ENCODE data around the gene CERT1. TPM values are rescaled to one million over a fixed set of nuclear protein-coding genes. Genes with fewer than 3 reads are reported as not detected.

The CERT1 gene
- total RNA-seq, 1 experiment from 2014 or later = 30.0 TPM

DNA sequence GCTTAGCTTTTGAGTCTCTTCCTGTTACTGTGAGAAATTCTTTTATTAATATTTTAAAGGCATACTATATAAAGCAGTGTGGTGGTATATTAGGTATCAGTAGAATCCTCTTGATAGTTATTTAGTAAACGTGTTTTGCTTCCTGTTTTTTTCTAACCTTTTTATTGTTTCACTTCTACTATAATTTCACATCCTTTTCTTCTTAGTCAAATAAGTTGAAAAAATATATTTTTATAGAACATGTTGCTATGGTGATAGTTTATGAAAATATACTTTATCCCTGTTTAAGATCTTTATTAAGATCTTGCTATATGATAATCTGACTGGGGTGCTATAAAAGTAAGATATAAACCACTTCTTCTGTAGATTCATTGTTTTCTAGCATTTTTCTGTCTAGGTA is 2.4 kb upstream of the CERT1 start:
- no peak for DNase-seq (ENCODE audit: low spot score)
- Histone ChIP-seq H3K27me3 (replicated peaks; ENCODE audit: insufficient read depth, low read depth, low read length, poor library complexity) (no peaks in the 10 kb centered on the region), H3K9me3 (ENCODE audit: low read depth, low read length, poor library complexity, severe bottlenecking) (no peaks in the 10 kb centered on the region), H3K4me3 (ENCODE audit: low read depth, low read length, poor library complexity, severe bottlenecking) (peak overlapping the region; percentile 8), H3K4me1 (ENCODE audit: insufficient read depth, low read length, poor library complexity, severe bottlenecking) (peaks cover 6% of the 10 kb centered on the region), H3K36me3 (ENCODE audit: insufficient read depth, low read length, poor library complexity, severe bottlenecking) (no peaks in the 10 kb centered on the region), H3K27ac (ENCODE audit: low read depth, low read length, poor library complexity, severe bottlenecking) (no peak overlapping the region)
- ChIA-PET CTCF (no interaction called here), POLR2A (ENCODE audit: low non-redundant PET) (no interaction called here)
- TF ChIP-seq EZH2 (IDR thresholded peaks at IDR 0.05; ENCODE audit: borderline replicate concordance, low read depth, low read length, poor library complexity, severe bottlenecking) (no peak), CTCF (conservative IDR thresholded peaks at IDR 0.05; ENCODE audit: low read depth, low read length) (no peak)
- no TSS peak for BruUV-seq (replicated peaks)
- intact Hi-C loops (cut with micrococcal nuclease; ENCODE audit: unreplicated experiment) = no loop called here

- no peaks in the 10 kb centered on the region for H3K27me3 ChIP-seq (replicated peaks; ENCODE audit: insufficient read depth, low read depth, low read length, poor library complexity)
- H3K27ac ChIP-seq (ENCODE audit: low read depth, low read length, poor library complexity, severe bottlenecking) = peak overlapping the region; percentile 71
- POLR2A ChIA-PET (ENCODE audit: low non-redundant PET) = no interaction called here
- H3K36me3 ChIP-seq (ENCODE audit: insufficient read depth, low read length, poor library complexity, severe bottlenecking) = no peaks in the 10 kb centered on the region
- H3K9me3 ChIP-seq (ENCODE audit: low read depth, low read length, poor library complexity, severe bottlenecking) = no peaks in the 10 kb centered on the region
- no peak for DNase-seq (ENCODE audit: low spot score)
- BruUV-seq (replicated peaks) = TSS peak; percentile 62
- peaks cover 6% of the 10 kb centered on the region for H3K4me1 ChIP-seq (ENCODE audit: insufficient read depth, low read length, poor library complexity, severe bottlenecking)
- CTCF ChIA-PET = no interaction called here
- intact Hi-C loops (cut with micrococcal nuclease; ENCODE audit: unreplicated experiment) = no loop called here
- peak overlapping the region; percentile 93 for H3K4me3 ChIP-seq (ENCODE audit: low read depth, low read length, poor library complexity, severe bottlenecking)
- TF ChIP-seq CTCF (conservative IDR thresholded peaks at IDR 0.05; ENCODE audit: low read depth, low read length) = no peak
- no peak for TF ChIP-seq EZH2 (IDR thresholded peaks at IDR 0.05; ENCODE audit: borderline replicate concordance, low read depth, low read length, poor library complexity, severe bottlenecking)
Measured at GRCh38 chr5:75512383-75513074, 1.1 kb upstream of the CERT1 start.

DNA sequence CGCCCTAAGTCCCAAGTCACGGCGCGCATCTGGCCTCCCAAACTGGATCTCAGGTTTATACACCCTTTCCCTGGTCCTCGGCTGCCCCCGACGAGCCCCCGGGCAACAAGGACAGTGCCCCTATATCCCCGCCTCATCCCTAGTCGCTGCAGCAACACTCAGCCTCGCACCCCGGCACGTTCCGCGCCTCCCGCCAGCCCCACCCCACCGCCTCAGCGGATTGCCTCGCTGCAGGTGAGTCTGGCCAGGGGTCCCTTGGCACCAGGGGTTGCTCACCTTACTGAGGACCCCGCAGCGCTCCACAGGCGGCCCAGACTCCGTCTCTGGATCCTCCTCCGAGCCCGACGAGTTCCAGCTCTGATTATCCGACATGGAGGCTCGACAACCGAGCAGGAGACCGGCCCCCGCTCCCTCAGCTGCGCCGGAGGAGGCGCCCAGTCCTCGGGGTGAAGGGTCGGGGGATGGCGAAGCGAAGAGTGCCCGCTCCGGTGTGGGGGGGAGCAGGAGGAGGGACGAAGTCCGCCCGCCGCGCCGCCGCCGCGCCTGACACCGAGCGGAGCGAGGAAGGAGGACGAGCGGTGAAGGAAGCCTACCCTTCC is 494 bp downstream of the CERT1 start:
- H3K27me3 ChIP-seq (replicated peaks; ENCODE audit: insufficient read depth, low read depth, low read length, poor library complexity) = no peaks in the 10 kb centered on the region
- H3K9me3 ChIP-seq (ENCODE audit: low read depth, low read length, poor library complexity, severe bottlenecking) = no peaks in the 10 kb centered on the region
- H3K36me3 ChIP-seq (ENCODE audit: insufficient read depth, low read length, poor library complexity, severe bottlenecking) = no peaks in the 10 kb centered on the region
- intact Hi-C loops (cut with micrococcal nuclease; ENCODE audit: unreplicated experiment) = no loop called here
- H3K4me3 ChIP-seq (ENCODE audit: low read depth, low read length, poor library complexity, severe bottlenecking) = peak overlapping the region; percentile 93
- BruUV-seq (replicated peaks) = no TSS peak
- ChIA-PET POLR2A (ENCODE audit: low non-redundant PET) (no interaction called here), CTCF (no interaction called here)
- H3K4me1 ChIP-seq (ENCODE audit: insufficient read depth, low read length, poor library complexity, severe bottlenecking) = peaks cover 6% of the 10 kb centered on the region
- no peak for TF ChIP-seq EZH2 (IDR thresholded peaks at IDR 0.05; ENCODE audit: borderline replicate concordance, low read depth, low read length, poor library complexity, severe bottlenecking)
- no peak for TF ChIP-seq CTCF (conservative IDR thresholded peaks at IDR 0.05; ENCODE audit: low read depth, low read length)
- H3K27ac ChIP-seq (ENCODE audit: low read depth, low read length, poor library complexity, severe bottlenecking) = peak overlapping the region; percentile 91
- peak; percentile 26 for DNase-seq (ENCODE audit: low spot score)
